ENCODE measurements around the gene PXT1. TPM values are rescaled to one million over a fixed set of nuclear protein-coding genes. Genes with fewer than 3 reads are reported as not detected.

PXT1 gene
- total RNA-seq, 3 donors from 2014 or later (not counting 1 experiment from before 2014, with no cell fraction given), result 0.27 to 1.0 (median 0.28) TPM

- 50% methylated on average over 4 of the region's 6 CpGs for WGBS (ENCODE audit: insufficient coverage)
- Mint-ChIP-seq H3K36me3 (no peaks in the 10 kb centered on the region), H3K27ac (no peak overlapping the region), H3K9me3 (no peaks in the 10 kb centered on the region), H3K4me1 (no peaks in the 10 kb centered on the region), H3K4me3 (no peak overlapping the region), H3K27me3 (ENCODE audit: low read depth in 2 of 2) (peaks cover 11 to 14% of the 10 kb centered on the region in 2 donors)
- H3K27me3 ChIP-seq (ENCODE audit: control insufficient read depth, insufficient read depth, low read length), result no peaks in the 10 kb centered on the region
- H3K4me1 ChIP-seq (ENCODE audit: control insufficient read depth, insufficient read depth, low read length), result no peaks in the 10 kb centered on the region
- peak in 1 of 2 donors; percentile 45 for DNase-seq
- H3K27ac ChIP-seq (ENCODE audit: low read length), result no peak overlapping the region
- H3K9me3 ChIP-seq (ENCODE audit: control insufficient read depth, insufficient read depth, low read length), result no peaks in the 10 kb centered on the region
- intact Hi-C loops (cut with micrococcal nuclease), result no loop called here
- TF ChIP-seq, protein P1, sequence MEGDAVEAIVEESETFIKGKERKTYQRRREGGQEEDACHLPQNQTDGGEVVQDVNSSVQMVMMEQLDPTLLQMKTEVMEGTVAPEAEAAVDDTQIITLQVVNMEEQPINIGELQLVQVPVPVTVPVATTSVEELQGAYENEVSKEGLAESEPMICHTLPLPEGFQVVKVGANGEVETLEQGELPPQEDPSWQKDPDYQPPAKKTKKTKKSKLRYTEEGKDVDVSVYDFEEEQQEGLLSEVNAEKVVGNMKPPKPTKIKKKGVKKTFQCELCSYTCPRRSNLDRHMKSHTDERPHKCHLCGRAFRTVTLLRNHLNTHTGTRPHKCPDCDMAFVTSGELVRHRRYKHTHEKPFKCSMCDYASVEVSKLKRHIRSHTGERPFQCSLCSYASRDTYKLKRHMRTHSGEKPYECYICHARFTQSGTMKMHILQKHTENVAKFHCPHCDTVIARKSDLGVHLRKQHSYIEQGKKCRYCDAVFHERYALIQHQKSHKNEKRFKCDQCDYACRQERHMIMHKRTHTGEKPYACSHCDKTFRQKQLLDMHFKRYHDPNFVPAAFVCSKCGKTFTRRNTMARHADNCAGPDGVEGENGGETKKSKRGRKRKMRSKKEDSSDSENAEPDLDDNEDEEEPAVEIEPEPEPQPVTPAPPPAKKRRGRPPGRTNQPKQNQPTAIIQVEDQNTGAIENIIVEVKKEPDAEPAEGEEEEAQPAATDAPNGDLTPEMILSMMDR (IDR thresholded peaks at IDR 0.05), result no peak
- ATAC-seq, result no peak
- H3K36me3 ChIP-seq (ENCODE audit: control insufficient read depth, insufficient read depth, low read length), result no peaks in the 10 kb centered on the region
- no peak overlapping the region for H3K4me3 ChIP-seq (ENCODE audit: low read length)
These were observed 93.4 kb downstream of the PXT1 start for GRCh38 chr6:36349240-36349639.

DNA sequence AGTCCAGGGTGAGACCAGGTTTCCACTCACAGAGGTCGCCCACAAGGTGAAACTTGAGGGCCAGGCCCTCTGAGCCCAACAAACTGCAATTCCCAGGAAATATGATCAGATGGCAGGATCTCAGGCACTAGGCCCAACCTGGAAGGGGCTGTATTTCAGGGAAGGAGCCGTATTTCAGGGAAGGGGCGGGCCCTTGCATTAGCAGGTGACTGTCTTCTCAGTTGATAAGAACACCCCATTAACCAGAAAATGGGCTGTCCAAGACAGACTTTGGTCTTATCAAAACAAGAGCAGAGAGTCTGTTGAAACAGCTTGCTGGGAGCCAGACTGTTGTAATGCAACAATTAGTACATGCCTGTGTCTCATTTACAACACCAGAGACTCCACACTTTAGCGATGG is 95.0 kb downstream of the PXT1 start:
- Histone ChIP-seq H3K36me3 (ENCODE audit: control insufficient read depth, insufficient read depth, low read length) (no peaks in the 10 kb centered on the region), H3K27ac (ENCODE audit: low read length) (no peak overlapping the region), H3K4me3 (ENCODE audit: low read length) (no peak overlapping the region), H3K27me3 (ENCODE audit: control insufficient read depth, insufficient read depth, low read length) (no peaks in the 10 kb centered on the region), H3K9me3 (ENCODE audit: control insufficient read depth, insufficient read depth, low read length) (no peaks in the 10 kb centered on the region), H3K4me1 (ENCODE audit: control insufficient read depth, insufficient read depth, low read length) (no peaks in the 10 kb centered on the region)
- ATAC-seq (no peak), DNase-seq (no peak)
- Mint-ChIP-seq H3K27me3 (ENCODE audit: low read depth in 2 of 2) (peaks cover 8 to 14% of the 10 kb centered on the region in 2 donors), H3K4me3 (no peak overlapping the region), H3K9me3 (no peaks in the 10 kb centered on the region), H3K36me3 (no peaks in the 10 kb centered on the region), H3K27ac (no peak overlapping the region), H3K4me1 (no peaks in the 10 kb centered on the region)
- intact Hi-C loops (cut with micrococcal nuclease), result no loop called here
- TF ChIP-seq, protein P1 (IDR thresholded peaks at IDR 0.05), result no peak
- 96% methylated on average over 3 of the region's 4 CpGs for whole genome bisulfite sequencing (ENCODE audit: insufficient coverage)

- TF ChIP-seq, protein P1 (IDR thresholded peaks at IDR 0.05), result no peak
- H3K27ac ChIP-seq (ENCODE audit: low read length), result no peak overlapping the region
- Mint-ChIP-seq H3K27ac (no peak overlapping the region), H3K4me1 (no peaks in the 10 kb centered on the region), H3K9me3 (no peaks in the 10 kb centered on the region), H3K27me3 (ENCODE audit: low read depth in 2 of 2) (peaks cover 10 to 14% of the 10 kb centered on the region in 2 donors), H3K4me3 (no peak overlapping the region), H3K36me3 (no peaks in the 10 kb centered on the region)
- intact Hi-C loops (cut with micrococcal nuclease), result no loop called here
- H3K9me3 ChIP-seq (ENCODE audit: control insufficient read depth, insufficient read depth, low read length), result no peaks in the 10 kb centered on the region
- no peaks in the 10 kb centered on the region for H3K36me3 ChIP-seq (ENCODE audit: control insufficient read depth, insufficient read depth, low read length)
- ATAC-seq (no peak), DNase-seq (no peak)
- H3K4me3 ChIP-seq (ENCODE audit: low read length), result no peak overlapping the region
- 93% methylated on average over 20 of the region's 20 CpGs for WGBS (ENCODE audit: insufficient coverage)
- H3K4me1 ChIP-seq (ENCODE audit: control insufficient read depth, insufficient read depth, low read length), result no peaks in the 10 kb centered on the region
- H3K27me3 ChIP-seq (ENCODE audit: control insufficient read depth, insufficient read depth, low read length), result no peaks in the 10 kb centered on the region
These were observed 96.0 kb downstream of the PXT1 start for GRCh38 chr6:36346486-36347273.
